Measurements from ENCODE around the gene ANKRD13A.
A peak's percentile ranks its signal among the peaks of the same experiment; 100 is the strongest.
"Not testable (repeated sequence)": the region's sequence is repeated elsewhere in the genome, so short reads cannot be mapped to it uniquely, and the experiment has no call there.

The ANKRD13A gene

GRCh38 chr12:109986236-109986635, 13.0 kb upstream of the ANKRD13A start:
- not testable (repeated sequence) for H3K9me3 ChIP-seq (ENCODE audit: insufficient read depth, low read depth, low read length); H3K4me1 ChIP-seq (ENCODE audit: insufficient read depth, low read length); H3K27me3 ChIP-seq (ENCODE audit: insufficient read depth, low read length); H3K9ac ChIP-seq (ENCODE audit: low read depth, low read length); H3K4me3 ChIP-seq (ENCODE audit: low read length); H3K27ac ChIP-seq (ENCODE audit: low read depth, low read length)
- WGBS: 96% methylated on average over 16 of the region's 16 CpGs
- peaks cover 63% of the 10 kb centered on the region for H3K36me3 ChIP-seq (ENCODE audit: insufficient read depth, low read length)

DNA sequence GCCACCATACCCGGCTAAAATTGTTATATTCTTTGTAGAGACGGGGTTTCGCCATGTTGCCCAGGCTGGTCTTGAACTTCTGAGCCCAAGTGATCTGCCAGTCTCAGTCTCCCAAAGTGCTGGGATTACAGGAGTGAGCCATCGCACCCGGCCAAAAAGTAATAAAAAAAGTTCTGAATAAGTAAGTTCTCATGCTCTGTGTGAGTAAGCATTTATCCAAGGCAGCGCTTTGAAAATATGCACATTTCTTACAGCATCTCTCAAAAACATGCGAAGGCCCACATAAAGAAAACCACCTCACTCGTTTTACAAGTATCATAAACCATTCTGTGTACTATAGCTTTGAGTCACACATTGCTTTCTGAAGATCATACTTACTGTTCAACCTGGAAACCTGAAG, 11.6 kb upstream of the ANKRD13A start:
- H3K9me3 ChIP-seq (ENCODE audit: insufficient read depth, low read depth, low read length): no peaks in the 10 kb centered on the region
- 96% methylated on average over 8 of the region's 8 CpGs for whole genome bisulfite sequencing
- H3K36me3 ChIP-seq (ENCODE audit: insufficient read depth, low read length): peaks cover 51% of the 10 kb centered on the region
- H3K27me3 ChIP-seq (ENCODE audit: insufficient read depth, low read length): no peaks in the 10 kb centered on the region
- H3K9ac ChIP-seq (ENCODE audit: low read depth, low read length): no peak overlapping the region
- H3K27ac ChIP-seq (ENCODE audit: low read depth, low read length): no peak overlapping the region
- H3K4me1 ChIP-seq (ENCODE audit: insufficient read depth, low read length): no peaks in the 10 kb centered on the region
- H3K4me3 ChIP-seq (ENCODE audit: low read length): no peak overlapping the region

DNA sequence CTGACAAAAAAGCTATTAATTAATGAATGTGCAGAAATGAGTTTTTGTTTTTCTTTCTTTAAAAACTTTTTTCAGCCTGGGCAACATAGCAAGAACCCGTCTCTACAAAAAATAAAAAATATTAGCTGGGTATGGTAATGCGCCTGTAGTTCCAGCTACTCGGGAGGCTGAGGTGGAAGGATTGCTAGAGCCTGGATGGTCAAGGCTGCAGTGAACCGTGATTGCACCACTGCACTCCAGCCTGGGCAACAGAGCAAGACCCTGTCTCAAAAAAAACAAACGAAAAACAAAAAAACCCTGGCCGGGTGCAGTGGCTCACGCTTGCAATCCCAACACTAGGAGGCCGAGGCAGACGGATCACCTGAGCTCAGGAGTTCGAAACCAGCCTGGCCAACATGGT, 11.0 kb upstream of the ANKRD13A start:
- no peak overlapping the region for H3K9ac ChIP-seq (ENCODE audit: low read depth, low read length)
- 94% methylated on average over 10 of the region's 10 CpGs for WGBS
- no peaks in the 10 kb centered on the region for H3K27me3 ChIP-seq (ENCODE audit: insufficient read depth, low read length)
- no peaks in the 10 kb centered on the region for H3K4me1 ChIP-seq (ENCODE audit: insufficient read depth, low read length)
- no peak overlapping the region for H3K4me3 ChIP-seq (ENCODE audit: low read length)
- no peaks in the 10 kb centered on the region for H3K9me3 ChIP-seq (ENCODE audit: insufficient read depth, low read depth, low read length)
- H3K36me3 ChIP-seq (ENCODE audit: insufficient read depth, low read length): peaks cover 45% of the 10 kb centered on the region
- H3K27ac ChIP-seq (ENCODE audit: low read depth, low read length): no peak overlapping the region

DNA sequence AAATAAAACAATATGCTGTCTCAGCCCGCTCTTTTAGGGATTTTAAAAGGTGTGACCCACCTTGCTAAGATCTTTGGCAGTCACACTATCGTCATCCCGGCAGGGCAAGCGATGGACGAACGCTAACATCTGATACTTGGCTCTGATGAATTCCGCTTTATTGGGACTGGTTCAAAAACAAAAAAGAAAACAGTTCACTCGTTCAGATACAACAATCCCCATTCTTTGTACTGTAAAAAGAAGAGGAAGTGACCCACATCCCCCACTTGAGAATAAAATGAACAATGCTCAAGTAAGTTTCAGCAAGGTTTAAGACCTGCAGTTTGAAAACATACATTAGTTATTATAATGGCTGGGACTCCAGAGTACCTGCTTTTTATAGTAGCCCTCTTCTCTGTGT, 10.3 kb upstream of the ANKRD13A start:
- no peak overlapping the region for H3K9ac ChIP-seq (ENCODE audit: low read depth, low read length)
- no peaks in the 10 kb centered on the region for H3K9me3 ChIP-seq (ENCODE audit: insufficient read depth, low read depth, low read length)
- 98% methylated on average over 7 of the region's 8 CpGs for WGBS
- no peaks in the 10 kb centered on the region for H3K27me3 ChIP-seq (ENCODE audit: insufficient read depth, low read length)
- peaks cover 39% of the 10 kb centered on the region for H3K36me3 ChIP-seq (ENCODE audit: insufficient read depth, low read length)
- H3K4me3 ChIP-seq (ENCODE audit: low read length): no peak overlapping the region
- no peaks in the 10 kb centered on the region for H3K4me1 ChIP-seq (ENCODE audit: insufficient read depth, low read length)
- no peak overlapping the region for H3K27ac ChIP-seq (ENCODE audit: low read depth, low read length)

DNA sequence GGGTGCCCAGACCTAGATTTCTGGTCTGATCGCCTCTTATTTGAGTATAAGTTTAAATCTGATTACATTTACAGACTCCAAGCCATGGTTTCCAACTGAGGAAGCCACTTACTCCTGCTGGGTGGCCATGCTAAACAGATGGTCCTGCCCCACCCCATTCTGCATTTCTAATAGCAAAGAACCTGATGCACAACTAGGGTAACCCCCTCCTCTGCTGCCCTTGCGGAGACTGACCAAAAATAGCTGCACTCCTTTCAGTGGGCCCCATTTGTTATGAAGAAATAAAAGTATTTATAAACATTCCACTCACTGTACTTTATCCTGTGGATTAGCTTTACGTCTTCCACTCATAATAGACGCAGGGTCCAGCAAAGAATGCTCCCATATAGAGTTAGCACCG, 9.8 kb upstream of the ANKRD13A start:
- H3K27ac ChIP-seq (ENCODE audit: low read depth, low read length): no peak overlapping the region

GRCh38 chr12:109991586-109991985, 7.6 kb upstream of the ANKRD13A start:
- no peak overlapping the region for H3K9ac ChIP-seq (ENCODE audit: low read depth, low read length)
- peaks cover 31% of the 10 kb centered on the region for H3K36me3 ChIP-seq (ENCODE audit: insufficient read depth, low read length)
- H3K4me1 ChIP-seq (ENCODE audit: insufficient read depth, low read length): peaks cover 6% of the 10 kb centered on the region; the same call in 1 of the 2 replicates
- H3K4me3 ChIP-seq (ENCODE audit: low read length): no peak overlapping the region
- WGBS: 97% methylated on average over 5 of the region's 5 CpGs
- H3K9me3 ChIP-seq (ENCODE audit: insufficient read depth, low read depth, low read length): no peaks in the 10 kb centered on the region
- no peak overlapping the region for H3K27ac ChIP-seq (ENCODE audit: low read depth, low read length)
- H3K27me3 ChIP-seq (ENCODE audit: insufficient read depth, low read length): no peaks in the 10 kb centered on the region

More for the DNA sequence above, 9.8 kb upstream of the ANKRD13A start:
- 95% methylated on average over 4 of the region's 5 CpGs for WGBS
- Histone ChIP-seq H3K9me3 (ENCODE audit: insufficient read depth, low read depth, low read length) (no peaks in the 10 kb centered on the region), H3K27me3 (ENCODE audit: insufficient read depth, low read length) (no peaks in the 10 kb centered on the region), H3K4me1 (ENCODE audit: insufficient read depth, low read length) (no peaks in the 10 kb centered on the region), H3K4me3 (ENCODE audit: low read length) (no peak overlapping the region), H3K9ac (ENCODE audit: low read depth, low read length) (no peak overlapping the region), H3K36me3 (ENCODE audit: insufficient read depth, low read length) (peaks cover 38% of the 10 kb centered on the region)

GRCh38 chr12:109993091-109993490, 6.1 kb upstream of the ANKRD13A start:
- H3K9ac ChIP-seq (ENCODE audit: low read depth, low read length): no peak overlapping the region
- no peak overlapping the region for H3K27ac ChIP-seq (ENCODE audit: low read depth, low read length)
- no peak overlapping the region for H3K4me3 ChIP-seq (ENCODE audit: low read length)
- peaks cover 22% of the 10 kb centered on the region for H3K36me3 ChIP-seq (ENCODE audit: insufficient read depth, low read length)
- no peaks in the 10 kb centered on the region for H3K27me3 ChIP-seq (ENCODE audit: insufficient read depth, low read length)
- WGBS: 95% methylated on average over 2 of the region's 2 CpGs
- H3K9me3 ChIP-seq (ENCODE audit: insufficient read depth, low read depth, low read length): no peaks in the 10 kb centered on the region
- peaks cover 6% of the 10 kb centered on the region; the same call in 1 of the 2 replicates for H3K4me1 ChIP-seq (ENCODE audit: insufficient read depth, low read length)

- Histone ChIP-seq H3K4me1 (ENCODE audit: insufficient read depth, low read length) (peaks cover 11% of the 10 kb centered on the region; the same call in 1 of the 2 replicates), H3K4me3 (ENCODE audit: low read length) (peak overlapping the region; percentile 80), H3K9ac (ENCODE audit: low read depth, low read length) (no peak overlapping the region), H3K27me3 (ENCODE audit: insufficient read depth, low read length) (peaks cover under 1% of the 10 kb centered on the region; the same call in 1 of the 2 replicates), H3K9me3 (ENCODE audit: insufficient read depth, low read depth, low read length) (no peaks in the 10 kb centered on the region), H3K27ac (ENCODE audit: low read depth, low read length) (no peak overlapping the region), H3K36me3 (ENCODE audit: insufficient read depth, low read length) (peaks cover 10% of the 10 kb centered on the region)
- WGBS: 87% methylated on average over 6 of the region's 6 CpGs
Observed at GRCh38 chr12:109994401-109995175, 4.6 kb upstream of the ANKRD13A start.

DNA sequence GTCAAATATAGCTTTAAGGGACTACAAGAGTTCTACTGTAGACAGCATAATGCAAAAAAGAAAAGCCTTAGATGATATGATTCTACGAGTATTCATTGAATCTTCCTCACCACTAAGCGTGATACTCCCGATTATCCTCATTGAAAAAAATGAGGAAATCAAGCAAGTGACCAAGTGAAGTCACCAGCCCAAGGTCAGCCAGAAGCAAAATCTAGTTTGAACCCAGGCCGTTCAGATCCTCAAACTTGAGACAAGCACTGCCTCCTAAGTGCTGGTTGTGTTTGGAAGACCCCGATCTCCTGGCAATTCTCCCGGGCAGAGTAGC, 3.9 kb upstream of the ANKRD13A start:
- Histone ChIP-seq H3K9me3 (ENCODE audit: insufficient read depth, low read depth, low read length) (no peaks in the 10 kb centered on the region), H3K4me3 (ENCODE audit: low read length) (peak overlapping the region; percentile 80), H3K36me3 (ENCODE audit: insufficient read depth, low read length) (peaks cover 3% of the 10 kb centered on the region), H3K4me1 (ENCODE audit: insufficient read depth, low read length) (peaks cover 15% of the 10 kb centered on the region; the same call in 1 of the 2 replicates), H3K27ac (ENCODE audit: low read depth, low read length) (no peak overlapping the region), H3K9ac (ENCODE audit: low read depth, low read length) (peak overlapping the region; percentile 70), H3K27me3 (ENCODE audit: insufficient read depth, low read length) (peaks cover 8% of the 10 kb centered on the region)
- 24% methylated on average over 6 of the region's 6 CpGs for WGBS

GRCh38 chr12:109995686-109996482, 3.3 kb upstream of the ANKRD13A start, which contains the start of gene GIT2:
Gene GIT2, minus strand, starts transcription at chr12:109996368. Its CDS starts 144 bp downstream, at chr12:109996224.
- H3K9ac ChIP-seq (ENCODE audit: low read depth, low read length): peak within 1 kb of the TSS; percentile 70
- no peaks in the 10 kb centered on the region for H3K36me3 ChIP-seq (ENCODE audit: insufficient read depth, low read length)
- peak within 1 kb of the TSS; percentile 60; the same call in 1 of the 2 replicates for H3K27ac ChIP-seq (ENCODE audit: low read depth, low read length)
- no peaks in the 10 kb centered on the region for H3K9me3 ChIP-seq (ENCODE audit: insufficient read depth, low read depth, low read length)
- peak within 1 kb of the TSS; percentile 80 for H3K4me3 ChIP-seq (ENCODE audit: low read length)
- peaks cover 10% of the 10 kb centered on the region for H3K27me3 ChIP-seq (ENCODE audit: insufficient read depth, low read length)
- under 1% methylated on average over 65 of the region's 65 CpGs for WGBS
- H3K4me1 ChIP-seq (ENCODE audit: insufficient read depth, low read length): peaks cover 17% of the 10 kb centered on the region; the same call in 1 of the 2 replicates

DNA sequence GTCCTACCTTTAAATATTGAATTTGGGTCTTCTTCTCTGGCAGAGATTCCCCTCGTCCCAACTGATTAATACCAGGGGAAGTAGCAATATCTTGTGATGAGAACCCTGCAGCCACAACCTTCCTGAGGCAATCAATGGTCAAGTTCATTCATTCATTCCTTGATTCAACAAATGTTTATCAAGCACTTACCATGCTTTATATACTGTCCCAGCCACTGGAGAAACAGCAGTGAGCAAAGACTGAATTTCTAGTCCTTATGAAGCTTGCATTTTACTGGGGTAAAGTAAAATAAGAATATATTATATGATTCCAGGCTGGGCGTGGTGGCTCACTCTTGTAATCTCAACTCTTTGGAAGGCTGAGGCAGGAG, 2.8 kb upstream of the ANKRD13A start:
- WGBS: 50% methylated on average over 2 of the region's 2 CpGs
- 0 out of 2 replicates have a peak overlapping the region, but pooled peaks have one; percentile 38 for H3K9ac ChIP-seq (ENCODE audit: low read depth, low read length)
- peaks cover 17% of the 10 kb centered on the region; the same call in 1 of the 2 replicates for H3K4me1 ChIP-seq (ENCODE audit: insufficient read depth, low read length)
- H3K36me3 ChIP-seq (ENCODE audit: insufficient read depth, low read length): no peaks in the 10 kb centered on the region
- H3K27me3 ChIP-seq (ENCODE audit: insufficient read depth, low read length): peaks cover 10% of the 10 kb centered on the region
- peak overlapping the region; percentile 80 for H3K4me3 ChIP-seq (ENCODE audit: low read length)
- no peaks in the 10 kb centered on the region for H3K9me3 ChIP-seq (ENCODE audit: insufficient read depth, low read depth, low read length)
- H3K27ac ChIP-seq (ENCODE audit: low read depth, low read length): no peak overlapping the region
